ACHN (cell line): ENCODE results near the gene ZNF22.

Experiments used
- DNase-seq: peaks from one replicate; pipeline ENCODE4 v3.0.0-alpha.2; 2015
- in situ Hi-C: cut with HindIII; loops from 2 replicates; pipeline ENCODE4 v1.10.0; 2017; ENCODE audit warnings: low sequenced_read_pairs, low pct_ligation_motif_present, low pct_unique_long_range_greater_than_20kb

The ZNF22 gene

GRCh38 chr10:44962870-44963738, 37.6 kb upstream of the ZNF22 start:
- DNase-seq, result peak; percentile 28
- in situ Hi-C loops, result no loop called here

DNA sequence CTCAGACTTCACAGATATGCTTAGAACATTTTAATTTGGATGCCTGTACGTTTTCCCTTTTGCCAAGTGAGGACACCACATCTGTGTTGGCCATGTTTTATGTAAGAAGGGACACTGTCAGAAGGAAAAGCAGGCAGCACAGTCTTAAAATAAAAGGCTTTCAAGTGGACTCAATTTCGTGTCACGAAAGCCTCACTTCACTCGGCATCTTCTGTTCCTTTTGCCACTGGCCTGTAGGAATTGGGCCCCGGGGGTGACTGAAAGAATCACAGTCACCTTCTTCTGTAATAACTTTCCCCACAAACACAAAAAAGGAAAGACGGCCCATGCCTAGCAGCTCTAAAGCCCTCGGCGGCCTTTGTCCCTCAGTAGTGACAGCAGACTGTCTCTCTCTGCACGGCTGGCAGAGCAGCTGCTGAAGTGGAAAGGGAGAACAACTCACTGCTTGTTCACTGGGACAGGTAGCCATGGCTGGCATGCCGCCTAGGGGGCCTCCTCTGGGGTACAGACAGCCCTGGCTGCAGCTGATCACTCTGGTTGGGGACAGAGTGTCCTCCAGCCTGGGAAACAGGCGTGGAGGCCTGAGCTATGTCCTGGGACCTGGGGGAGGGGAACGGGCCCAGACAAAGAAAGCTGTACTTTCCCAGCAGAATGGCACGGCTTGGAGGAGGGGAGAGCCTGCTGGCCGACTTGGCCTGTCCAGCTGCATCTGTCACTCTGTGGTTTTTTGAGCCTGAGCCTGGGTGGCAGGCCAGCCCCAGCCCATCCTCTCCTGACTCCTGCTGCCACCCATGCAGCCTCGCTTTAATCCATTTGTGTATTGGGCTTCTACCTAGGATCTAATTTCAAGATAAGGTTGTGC, 36.7 kb upstream of the ZNF22 start:
- no peak for DNase-seq
- in situ Hi-C loops, result no loop called here

DNA sequence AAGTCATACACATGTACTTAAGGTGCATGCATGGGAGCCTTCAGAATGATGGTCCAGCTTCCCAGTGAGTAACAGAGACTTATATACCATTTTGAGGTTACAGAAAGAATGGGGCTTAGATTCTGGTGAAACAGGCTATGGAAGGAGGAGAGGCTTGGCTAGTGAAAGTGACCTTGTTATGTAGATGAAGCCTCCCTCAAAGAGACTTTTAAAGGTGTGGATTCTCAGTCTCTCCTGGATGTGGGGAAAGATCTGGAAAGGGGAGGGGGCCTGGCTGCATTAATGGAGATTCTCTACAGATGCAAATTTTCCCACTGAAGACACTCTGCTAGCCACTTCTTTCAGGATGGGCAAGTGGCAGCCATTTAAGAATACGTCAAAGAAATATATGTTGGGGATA, 35.6 kb upstream of the ZNF22 start:
- in situ Hi-C loops, result no loop called here
- no peak for DNase-seq

DNA sequence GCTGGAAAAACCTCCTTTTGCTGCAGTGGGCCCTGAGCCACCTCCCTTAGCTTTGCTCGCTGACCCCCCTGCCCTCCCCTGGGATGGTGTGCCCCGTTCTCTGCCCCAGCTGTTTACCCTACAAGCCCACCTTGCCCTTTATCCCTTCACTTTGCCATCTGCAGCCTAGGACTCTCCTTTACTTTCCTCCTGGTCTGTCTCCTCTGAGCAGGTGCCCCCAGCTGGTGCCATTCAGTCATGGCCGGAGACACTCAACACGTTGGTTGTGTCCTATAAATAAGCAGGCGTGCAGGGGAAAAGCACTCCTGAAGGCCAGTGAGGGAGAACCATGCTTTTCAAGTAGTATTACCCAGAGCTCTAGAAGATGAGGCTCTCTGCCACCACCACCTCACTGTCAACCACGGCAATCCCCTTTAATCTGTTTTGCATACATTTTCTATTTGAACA, 35.0 kb upstream of the ZNF22 start:
- no peak for DNase-seq
- in situ Hi-C loops, result no loop called here

- DNase-seq, result no peak
- in situ Hi-C loops, result no loop called here
Observed at GRCh38 chr10:44966129-44966815, 34.5 kb upstream of the ZNF22 start.

- in situ Hi-C loops, result no loop called here
- no peak for DNase-seq
Observed at GRCh38 chr10:44966816-44967509, 33.8 kb upstream of the ZNF22 start.

DNA sequence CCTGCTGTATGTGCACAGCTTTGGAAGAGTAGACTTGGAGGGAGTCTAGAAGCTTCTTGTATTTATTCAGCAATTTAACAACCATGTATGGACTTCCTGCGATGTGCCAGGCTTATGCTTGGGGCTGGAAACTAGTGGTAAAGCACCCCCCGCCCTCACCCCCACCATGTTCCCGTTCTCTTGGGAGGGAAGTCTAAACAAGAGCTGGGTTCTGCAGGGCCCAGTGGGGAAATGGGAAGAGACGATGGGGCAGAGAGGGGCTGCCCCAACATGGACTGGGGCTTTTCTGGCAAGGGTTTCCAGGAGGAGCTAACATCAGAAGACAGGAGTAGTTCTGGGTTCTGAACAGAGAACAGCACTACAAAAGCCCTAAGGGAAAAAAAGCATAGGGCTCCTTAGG, 33.1 kb upstream of the ZNF22 start:
- DNase-seq, result no peak
- in situ Hi-C loops, result no loop called here

DNA sequence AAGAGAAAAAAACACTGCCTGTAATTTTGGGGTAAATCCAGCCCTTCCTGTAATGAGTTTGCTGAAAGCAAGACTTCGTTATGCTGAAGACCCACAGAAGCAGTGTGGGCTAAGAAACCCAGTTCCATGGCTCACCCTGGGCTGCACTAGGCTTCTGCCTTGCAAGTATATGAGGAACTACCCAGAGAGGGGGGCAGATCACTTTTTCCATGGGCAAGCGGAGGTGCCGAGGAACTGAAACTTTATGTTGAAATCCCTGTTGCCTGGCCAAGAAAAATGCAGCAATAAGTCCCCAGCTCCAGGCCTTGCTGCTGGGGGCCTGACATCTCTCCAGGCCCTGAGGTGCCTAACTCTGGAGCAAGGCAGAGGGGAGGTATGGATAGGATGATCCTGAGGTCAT, 32.6 kb upstream of the ZNF22 start:
- in situ Hi-C loops, result no loop called here

GRCh38 chr10:44968500-44969400, 32.0 kb upstream of the ZNF22 start:
- DNase-seq, result no peak
- in situ Hi-C loops, result no loop called here

More for the DNA sequence above, 32.6 kb upstream of the ZNF22 start:
- no peak for DNase-seq

GRCh38 chr10:44969854-44970253, 30.9 kb upstream of the ZNF22 start:
- in situ Hi-C loops, result no loop called here

DNA sequence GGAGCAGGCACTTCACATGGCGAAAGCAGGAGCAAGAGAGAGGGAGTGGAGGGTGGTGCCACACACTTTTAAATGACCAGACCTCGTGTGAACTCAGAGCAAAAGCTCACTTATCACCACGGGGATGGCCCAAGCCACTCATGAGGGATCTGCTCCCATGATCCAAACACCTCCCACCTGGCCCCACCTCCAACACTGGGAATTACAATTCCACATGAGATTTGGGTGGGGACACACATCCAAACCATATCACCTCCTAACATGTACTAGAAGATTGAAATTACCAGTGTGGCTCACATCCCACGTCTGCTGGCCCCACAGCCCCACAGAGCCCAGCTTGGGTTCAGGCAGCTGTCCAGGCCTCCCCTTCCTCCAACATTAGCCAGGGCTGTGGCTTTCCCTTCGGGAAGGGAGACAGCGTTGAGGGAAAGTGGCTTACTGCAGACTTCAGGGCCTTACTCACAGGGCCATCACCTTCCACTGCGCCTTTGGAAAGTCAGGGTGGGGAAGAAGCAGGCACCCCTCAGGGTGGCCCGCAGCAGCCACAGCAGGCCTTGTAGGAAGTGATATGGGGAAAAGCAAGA, 29.8 kb upstream of the ZNF22 start:
- no peak for DNase-seq
- in situ Hi-C loops, result no loop called here

More at GRCh38 chr10:44969854-44970253, 30.9 kb upstream of the ZNF22 start:
- DNase-seq, result no peak

GRCh38 chr10:44971434-44971833, 29.3 kb upstream of the ZNF22 start:
- in situ Hi-C loops, result no loop called here
- DNase-seq, result no peak

DNA sequence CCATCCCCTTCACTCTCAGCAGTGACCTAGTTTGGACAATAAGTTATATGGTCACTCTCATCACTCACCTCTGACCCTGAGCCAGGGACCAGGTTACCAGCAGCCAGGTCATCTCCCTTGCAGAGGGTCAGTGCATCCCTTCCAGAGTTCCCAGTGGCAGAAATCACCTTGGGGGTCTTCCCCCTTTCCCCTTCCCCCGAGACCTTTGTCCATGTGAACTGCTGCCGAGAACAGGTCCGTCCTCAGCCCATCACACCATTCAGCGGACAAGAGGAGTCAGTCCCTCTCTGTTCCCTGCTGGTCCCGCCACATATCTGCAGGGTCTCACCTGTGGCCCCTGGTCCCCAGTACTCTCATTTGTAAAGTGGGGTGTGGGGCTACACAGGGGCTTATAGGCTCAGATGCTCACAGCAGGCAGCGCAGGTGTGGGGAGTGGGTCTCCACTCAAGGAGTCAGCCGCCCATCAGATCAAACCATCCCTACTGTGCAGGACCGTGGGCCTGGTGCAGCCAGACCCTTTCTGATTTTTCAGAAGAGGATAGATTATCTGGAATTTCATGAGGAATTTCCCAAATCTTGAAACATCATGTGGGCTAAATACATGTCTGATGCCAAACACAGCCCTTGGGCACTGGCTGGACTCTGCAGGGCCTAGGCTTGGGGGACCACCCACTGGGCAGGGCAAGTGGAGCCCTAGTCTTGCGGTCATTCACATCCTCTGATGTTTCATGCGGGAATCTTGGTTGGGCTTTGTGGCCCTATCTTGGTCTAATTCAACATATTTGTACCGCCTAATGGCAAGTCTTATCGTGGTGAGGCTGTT, 28.6 kb upstream of the ZNF22 start:
- in situ Hi-C loops, result no loop called here
- DNase-seq, result no peak

DNA sequence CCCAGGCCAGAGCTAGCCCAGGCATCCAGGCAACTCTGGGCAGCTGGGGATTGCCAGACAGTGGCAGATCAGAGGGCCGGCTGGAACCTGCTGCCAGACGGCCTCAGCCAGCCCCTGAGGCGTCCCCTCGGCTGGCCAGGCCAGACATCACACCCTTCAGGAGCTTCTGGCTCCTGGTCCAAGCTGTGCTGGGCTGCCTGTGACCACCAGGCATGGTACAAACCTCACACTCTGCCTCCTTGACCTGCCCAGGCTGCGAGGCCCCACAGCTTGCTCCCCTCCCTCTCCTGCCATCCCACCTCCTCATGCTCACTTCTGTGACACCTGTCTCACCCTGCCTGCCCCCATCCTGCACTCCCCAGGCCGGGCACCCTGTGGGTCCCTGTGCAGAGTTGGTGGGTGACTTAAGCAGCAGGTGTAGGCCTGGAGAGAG, 27.8 kb upstream of the ZNF22 start:
- in situ Hi-C loops, result no loop called here

GRCh38 chr10:44973323-44974081, 27.2 kb upstream of the ZNF22 start:
- in situ Hi-C loops, result no loop called here
- no peak for DNase-seq

More for the DNA sequence above, 27.8 kb upstream of the ZNF22 start:
- DNase-seq, result no peak
